Left ventricle myocardium inferior (tissue), 1 donor: ENCODE data around the gene PTPRM. TPM values are rescaled to one million over a fixed set of nuclear protein-coding genes. Genes with fewer than 3 reads are reported as not detected.

Experiments used
- DNase-seq: peaks from one replicate; pipeline ENCODE4 v3.0.0-alpha.2; 2020
- H3K27ac ChIP-seq: fragments of 200-600 bp; replicated peaks from 2 replicates; pipeline ENCODE4 v1.8.0; 2021
- H3K27me3 ChIP-seq: fragments of 200-600 bp; 2 replicates; pipeline ENCODE4 v1.8.0; 2021; ENCODE audit warnings: low read depth
- H3K36me3 ChIP-seq: fragments of 200-600 bp; 2 replicates; pipeline ENCODE4 v1.8.0; 2021
- H3K4me1 ChIP-seq: fragments of 200-600 bp; 2 replicates; pipeline ENCODE4 v1.8.0; 2021
- H3K4me3 ChIP-seq: fragments of 200-600 bp; 2 replicates; pipeline ENCODE4 v1.8.0; 2021; ENCODE audit warnings: mild to moderate bottlenecking, moderate library complexity
- H3K9me3 ChIP-seq: fragments of 200-600 bp; replicated peaks from 2 replicates; pipeline ENCODE4 v1.8.0; 2021
- CTCF ChIP-seq: fragments of 200-600 bp; IDR thresholded peaks from 2 replicates; pipeline ENCODE4 v1.8.0; 2021; ENCODE audit warnings: antibody characterized with exemption, mild to moderate bottlenecking, borderline replicate concordance
- intact Hi-C: fragments of 100-400 bp; cut with micrococcal nuclease; formaldehyde crosslinking; loops from one replicate; pipeline ENCODE4 v1.11.0; 2022
- total RNA-seq: library from RNA; stranded (reverse); fragmentation: NEBNext Ultra II Directional; extraction: Animal tissue kit (Norgen Biotek cat#: 25700); gene quantifications from one replicate; pipeline ENCODE4 v1.2.1, GENCODE V29; 2021
- donor health status: DM: no; HTN: yes; CAD: no; lungs with severe emphysema.

The PTPRM gene
- total RNA-seq, 1 donor from 2014 or later, result 132 TPM

- peak overlapping the region; percentile 52 for H3K27ac ChIP-seq
- no peaks in the 10 kb centered on the region for H3K27me3 ChIP-seq
- DNase-seq, result no peak
- H3K9me3 ChIP-seq, result no peaks in the 10 kb centered on the region
- peak overlapping the region; percentile 3 for H3K4me3 ChIP-seq
- peaks cover 13% of the 10 kb centered on the region for H3K4me1 ChIP-seq
- no peaks in the 10 kb centered on the region for H3K36me3 ChIP-seq
- TF ChIP-seq CTCF, result no peak
- intact Hi-C loops, result no loop called here
Observed at GRCh38 chr18:7524786-7525185, 42.3 kb upstream of the PTPRM start.

GRCh38 chr18:7532942-7533341 is 34.2 kb upstream of the PTPRM start:
- intact Hi-C loops, result no loop called here
- H3K27ac ChIP-seq, result no peak overlapping the region

GRCh38 chr18:7535436-7536205 is 31.5 kb upstream of the PTPRM start:
- peaks cover 7% of the 10 kb centered on the region for H3K4me1 ChIP-seq
- no peaks in the 10 kb centered on the region for H3K27me3 ChIP-seq
- H3K36me3 ChIP-seq, result no peaks in the 10 kb centered on the region
- no peak overlapping the region for H3K27ac ChIP-seq
- no peak overlapping the region for H3K4me3 ChIP-seq
- peaks cover 19% of the 10 kb centered on the region for H3K9me3 ChIP-seq
- no peak for TF ChIP-seq CTCF
- DNase-seq, result no peak
- intact Hi-C loops, result no loop called here

More at GRCh38 chr18:7532942-7533341, 34.2 kb upstream of the PTPRM start:
- DNase-seq, result no peak
- no peaks in the 10 kb centered on the region for H3K36me3 ChIP-seq
- H3K9me3 ChIP-seq, result peaks cover 25% of the 10 kb centered on the region
- H3K4me1 ChIP-seq, result peaks cover 7% of the 10 kb centered on the region
- H3K4me3 ChIP-seq, result no peak overlapping the region
- H3K27me3 ChIP-seq, result no peaks in the 10 kb centered on the region
- TF ChIP-seq CTCF, result no peak

- intact Hi-C loops, result no loop called here
- H3K27me3 ChIP-seq, result no peaks in the 10 kb centered on the region
- H3K9me3 ChIP-seq, result peaks cover 4% of the 10 kb centered on the region
- no peak overlapping the region for H3K4me3 ChIP-seq
- H3K36me3 ChIP-seq, result no peaks in the 10 kb centered on the region
- H3K27ac ChIP-seq, result no peak overlapping the region
- no peak for TF ChIP-seq CTCF
- peaks cover 7% of the 10 kb centered on the region for H3K4me1 ChIP-seq
- no peak for DNase-seq
Observed at GRCh38 chr18:7537145-7537544, 30.0 kb upstream of the PTPRM start.

GRCh38 chr18:7541835-7542234 is 25.3 kb upstream of the PTPRM start:
- intact Hi-C loops, result loop anchor here (10.0 kb wide), 1 partner anchor 87 kb away; no protein-coding TSS in a partner anchor
- peaks cover 7% of the 10 kb centered on the region for H3K4me1 ChIP-seq
- no peaks in the 10 kb centered on the region for H3K9me3 ChIP-seq
- TF ChIP-seq CTCF, result no peak
- H3K36me3 ChIP-seq, result no peaks in the 10 kb centered on the region
- no peak for DNase-seq
- no peak overlapping the region for H3K27ac ChIP-seq
- no peak overlapping the region for H3K4me3 ChIP-seq
- no peaks in the 10 kb centered on the region for H3K27me3 ChIP-seq
